GM19324 (cell line): ENCODE results near the gene ZDHHC23.

Experiments
- ATAC-seq: cut with Tn5 transposase; IDR thresholded peaks from one replicate; pipeline ENCODE4 v1.9.1; 2021; ENCODE audit warnings: mild to moderate bottlenecking, moderate library complexity; ENCODE audit not compliant: unreplicated experiment, low FRiP score

ZDHHC23 gene

DNA sequence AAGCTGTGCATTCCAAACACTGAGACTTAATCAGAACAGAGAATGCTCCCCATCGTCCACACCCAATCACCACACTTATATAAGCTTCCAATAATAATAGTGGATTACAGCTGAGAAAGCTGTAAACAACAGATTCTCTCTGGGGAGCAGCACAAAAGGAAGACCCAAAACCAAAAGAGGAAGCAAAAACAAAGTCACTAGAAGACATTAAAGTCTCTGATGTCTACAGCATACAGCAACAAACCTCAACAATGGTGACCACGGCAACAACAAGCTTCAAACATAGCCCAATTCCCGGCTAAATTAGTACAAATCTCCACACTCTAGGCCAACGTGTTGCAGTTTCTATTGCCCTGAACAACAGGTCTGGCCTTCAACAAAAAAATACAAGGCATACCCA is 37.7 kb downstream of the ZDHHC23 start:
- no peak for ATAC-seq

DNA sequence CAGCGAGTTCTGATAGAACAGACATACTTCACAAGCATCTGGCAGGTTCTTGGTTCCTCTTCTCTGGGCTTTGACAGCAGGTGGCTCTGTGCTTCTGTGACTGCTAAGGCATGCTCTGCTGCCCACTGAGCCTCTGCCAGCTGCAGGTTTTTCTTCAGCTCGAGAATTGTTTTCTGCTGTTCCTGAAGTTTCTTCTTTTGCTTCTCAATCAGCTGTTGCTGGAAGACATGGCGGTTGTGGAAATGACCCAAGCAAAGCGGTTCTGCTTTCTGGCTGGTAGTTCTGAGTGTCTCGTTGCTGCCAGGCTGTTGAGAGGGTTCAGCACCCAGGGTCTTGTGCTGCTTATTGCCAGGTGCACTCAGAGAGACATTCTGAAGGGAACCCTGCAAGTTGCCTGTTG is 57.7 kb downstream of the ZDHHC23 start:
- ATAC-seq: peak; percentile 90

DNA sequence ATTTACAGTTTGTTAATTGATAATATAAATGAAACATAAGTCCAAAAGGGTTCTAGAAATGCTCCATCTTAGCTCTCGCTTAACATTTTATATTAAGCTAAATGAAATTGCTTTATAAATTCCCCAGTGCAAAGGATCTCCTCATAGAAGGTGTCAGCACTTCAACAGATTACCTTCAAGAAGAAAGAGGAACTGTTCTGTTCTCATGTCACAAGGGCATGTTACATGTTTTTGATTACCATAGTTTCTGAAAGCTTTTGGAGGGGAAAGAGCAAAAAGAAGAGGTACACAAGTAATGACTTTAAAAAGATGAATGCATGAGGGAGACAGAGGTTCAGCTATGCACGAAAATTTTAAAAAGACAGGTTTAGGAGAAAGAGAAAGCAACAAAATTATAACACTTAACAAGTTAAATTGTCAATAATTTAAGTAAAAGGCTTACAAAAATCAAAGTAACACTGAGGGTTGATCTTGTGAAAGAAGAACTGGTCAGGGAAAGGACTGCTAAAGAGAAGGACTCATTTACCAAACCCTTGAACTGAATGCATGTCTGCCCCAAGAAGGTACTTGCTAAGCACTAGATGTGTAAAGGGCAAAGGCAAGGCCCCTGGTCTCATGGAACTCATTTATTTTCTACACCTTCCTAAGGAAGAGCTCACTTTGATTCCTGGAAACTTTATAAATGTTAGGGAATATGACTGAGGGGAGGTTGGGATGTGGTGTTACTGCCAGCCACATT is 63.4 kb downstream of the ZDHHC23 start:
- no peak for ATAC-seq
